ENCODE data around the gene NLRP12. TPM values are rescaled to one million over a fixed set of nuclear protein-coding genes. Genes with fewer than 3 reads are reported as not detected.
"Not testable (repeated sequence)": the region's sequence is repeated elsewhere in the genome, so short reads cannot be mapped to it uniquely, and the experiment has no call there.

NLRP12 gene
- 0.16 TPM for total RNA-seq

- DNase-seq: no peak
Observed at GRCh38 chr19:53824134-53824611, at the start of gene NLRP12. Gene NLRP12 (minus strand): TSS chr19:53824314. CDS start chr19:53824174, 140 bp downstream.

GRCh38 chr19:53872762-53873161 is 48.6 kb upstream of the NLRP12 start:
- DNase-seq: no peak

- no peak for DNase-seq
Observed at GRCh38 chr19:53871454-53871853, 47.3 kb upstream of the NLRP12 start.

- no peak for DNase-seq
Observed at GRCh38 chr19:53870485-53870844, 46.4 kb upstream of the NLRP12 start.

- not testable (repeated sequence) for DNase-seq
Observed at GRCh38 chr19:53869805-53870484, 45.8 kb upstream of the NLRP12 start.

DNA sequence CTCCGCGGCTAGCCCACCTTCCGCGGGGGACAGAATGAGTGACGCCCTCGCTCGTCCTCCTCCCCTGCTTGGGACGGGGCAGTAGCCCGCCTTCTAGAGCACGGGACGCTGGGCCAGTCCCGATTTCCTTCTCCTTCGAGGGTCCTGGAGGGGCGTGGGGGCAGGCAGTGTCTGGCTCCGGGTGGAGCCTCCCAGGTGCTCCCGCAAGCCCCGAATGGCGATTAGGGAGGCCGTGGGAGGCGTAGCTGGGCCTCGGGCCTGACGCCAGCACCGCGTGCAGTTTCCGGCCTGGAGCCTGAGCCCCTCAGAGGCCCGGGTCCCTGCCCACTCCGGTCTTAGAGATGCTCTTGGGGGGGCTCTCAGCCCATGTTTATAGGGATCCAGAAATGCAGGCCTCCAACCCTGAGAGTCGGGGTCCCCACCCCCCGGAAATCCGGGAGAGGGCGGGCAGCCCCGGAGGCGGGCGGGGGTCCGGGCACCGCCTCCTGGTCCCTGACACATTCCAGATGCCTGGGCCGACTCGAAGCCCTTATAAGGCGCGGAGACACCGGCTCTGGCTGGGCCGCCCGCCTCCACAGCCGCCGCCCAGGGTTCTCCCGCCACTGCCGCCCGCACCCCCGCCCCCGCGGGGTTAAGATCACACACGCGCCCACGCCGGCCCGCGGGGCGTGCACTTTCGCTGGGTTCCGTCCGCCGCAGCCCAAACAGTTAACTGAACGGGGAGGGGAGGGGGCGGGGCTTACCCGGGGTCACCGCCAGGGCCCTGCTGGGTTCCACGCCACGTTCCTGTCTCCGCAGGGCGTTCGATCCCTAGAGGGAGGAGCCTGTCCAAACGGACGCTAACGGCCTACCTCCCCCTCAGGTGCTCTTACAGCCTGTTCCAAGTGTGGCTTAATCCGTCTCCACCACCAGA is 45.0 kb upstream of the NLRP12 start:
- DNase-seq: peak; percentile 57

DNA sequence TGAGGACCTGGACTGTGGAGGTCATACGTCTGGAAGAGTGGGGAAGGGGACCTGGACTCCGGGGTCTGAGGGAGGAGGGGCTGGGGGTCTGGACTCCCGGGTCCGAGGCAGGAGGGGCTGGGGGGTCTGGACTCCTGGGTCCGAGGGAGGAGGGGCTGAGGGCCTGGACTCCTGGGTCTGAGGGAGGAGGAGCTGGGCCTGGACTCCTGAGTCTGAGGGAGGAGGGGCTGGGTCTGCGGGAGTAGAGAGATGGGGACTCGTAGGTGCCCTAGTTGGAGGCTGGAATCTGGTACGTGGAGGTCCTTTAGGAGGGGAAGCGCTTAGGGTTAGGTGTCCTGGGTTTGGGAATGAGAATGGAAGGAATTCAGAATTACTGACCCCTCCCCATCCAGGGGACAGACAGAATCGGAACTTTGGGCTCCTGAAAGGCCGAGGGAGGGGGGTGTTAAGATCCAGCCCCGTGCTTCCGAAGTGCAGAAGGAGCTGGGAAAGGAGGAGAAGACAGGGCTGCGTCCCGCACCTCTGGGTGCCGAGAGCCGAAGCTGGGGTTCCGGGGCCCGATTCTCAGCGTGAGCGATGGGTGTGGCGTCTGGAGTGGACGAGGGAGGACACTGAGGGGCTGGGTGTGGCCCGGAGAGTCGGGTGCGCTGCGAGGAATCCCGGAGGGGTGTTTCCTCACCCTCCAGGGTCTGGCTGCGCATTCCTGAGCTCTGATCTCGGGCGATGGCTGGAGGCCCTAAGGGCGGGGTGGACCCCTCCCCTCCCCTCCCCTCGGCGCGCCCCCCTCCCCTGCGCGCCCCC is 44.2 kb upstream of the NLRP12 start:
- no peak for DNase-seq

DNA sequence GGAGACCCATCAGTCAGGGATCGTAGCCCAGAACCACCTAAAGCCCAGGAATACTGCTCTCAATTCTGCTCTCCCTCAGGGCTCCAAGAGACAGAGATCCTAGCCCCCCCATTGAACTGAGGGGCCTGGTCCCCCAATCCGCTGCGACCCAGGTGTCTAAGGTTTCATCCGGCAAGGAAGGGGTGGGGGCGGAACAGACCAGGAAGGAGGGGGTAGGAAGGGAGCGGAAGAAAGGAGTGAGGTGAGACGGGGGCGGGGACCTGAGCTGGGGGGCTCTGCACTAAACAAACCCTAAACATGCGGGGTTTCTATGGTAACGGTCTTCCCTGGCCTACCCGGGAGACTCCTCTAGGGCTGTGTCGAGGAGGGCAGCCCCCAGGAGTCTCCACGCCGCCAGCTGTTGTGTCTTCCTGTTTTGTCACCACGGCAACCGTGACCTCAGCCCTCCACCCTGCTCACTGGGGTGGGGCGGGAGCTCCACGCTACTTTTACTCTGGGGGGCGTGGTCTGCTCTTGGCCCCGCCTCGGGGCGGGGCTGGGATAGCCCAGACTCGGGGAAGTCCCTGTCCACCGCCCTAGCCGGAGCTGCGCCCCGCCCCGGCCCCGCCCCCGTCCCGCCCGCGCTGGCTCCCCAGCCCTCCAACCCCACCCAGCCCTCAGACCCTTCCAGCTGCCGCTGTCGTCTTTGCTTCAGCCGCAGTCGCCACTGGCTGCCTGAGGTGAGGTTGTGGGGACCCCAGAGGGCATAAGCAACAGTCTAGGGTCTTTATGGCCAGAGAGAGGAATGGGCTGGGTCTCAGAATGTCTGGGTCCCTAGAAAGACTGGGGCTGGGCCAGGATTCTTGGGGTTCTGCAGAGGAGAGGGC is 43.3 kb upstream of the NLRP12 start, which contains the start of gene MYADM:
MYADM (plus strand) TSS at position 659 of the 866 bp plus-strand sequence. CDS start 5,647 bp downstream, outside the sequence.
- peak; percentile 95 for DNase-seq

- DNase-seq: no peak
Observed at GRCh38 chr19:53866865-53867224, 42.7 kb upstream of the NLRP12 start.

DNA sequence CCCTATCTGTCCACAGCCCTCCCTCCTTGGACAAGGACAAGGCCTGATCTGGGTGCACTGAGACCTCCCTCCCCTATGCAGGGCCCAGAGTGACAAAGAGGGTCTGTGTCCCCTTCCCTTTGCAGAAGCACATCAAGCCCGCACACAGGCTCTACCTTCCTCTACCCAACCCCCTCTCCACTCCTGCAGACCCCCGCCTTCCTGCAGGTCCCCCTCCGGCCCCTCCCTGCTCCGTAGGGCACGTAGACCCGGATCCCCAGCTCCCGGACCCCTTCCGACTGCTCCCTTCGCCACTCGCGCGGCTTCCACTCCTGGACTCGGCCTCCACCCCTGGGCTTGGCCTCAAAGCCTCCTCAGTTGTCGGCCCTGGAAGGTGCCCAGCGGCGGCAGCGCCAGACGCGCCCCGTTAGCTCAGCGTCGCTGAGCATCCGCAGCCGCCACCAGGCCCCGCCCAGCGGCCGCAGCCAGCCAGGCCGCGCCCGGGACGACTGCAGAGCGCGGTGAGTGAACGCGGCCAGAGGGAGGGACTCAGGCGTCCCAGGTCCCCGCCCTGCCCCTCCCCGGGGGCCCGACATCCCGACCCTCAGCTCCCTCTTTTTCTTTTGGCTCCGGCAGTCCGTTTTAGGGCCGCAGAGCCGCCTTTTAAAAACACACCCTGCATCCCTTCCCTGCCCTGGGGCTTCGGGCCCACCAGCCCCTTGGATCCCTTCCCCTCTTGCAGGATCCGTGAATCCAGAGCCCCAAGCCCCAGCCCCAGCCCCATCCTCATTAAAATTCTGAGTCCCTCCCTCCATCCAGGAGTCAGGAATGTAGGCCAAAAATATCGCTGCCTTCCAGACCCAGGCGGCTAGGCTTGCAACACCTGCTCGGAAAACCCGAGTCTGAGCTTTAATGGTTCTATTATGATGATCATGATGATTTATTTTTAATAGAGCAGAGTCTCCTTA is 42.1 kb upstream of the NLRP12 start:
- DNase-seq: peak; percentile 72

- DNase-seq: no peak
Observed at GRCh38 chr19:53865523-53865917, 41.4 kb upstream of the NLRP12 start.

- DNase-seq: peak; percentile 25
Observed at GRCh38 chr19:53864308-53864836, 40.3 kb upstream of the NLRP12 start.

- no peak for DNase-seq
Observed at GRCh38 chr19:53853707-53854106, 29.6 kb upstream of the NLRP12 start.

DNA sequence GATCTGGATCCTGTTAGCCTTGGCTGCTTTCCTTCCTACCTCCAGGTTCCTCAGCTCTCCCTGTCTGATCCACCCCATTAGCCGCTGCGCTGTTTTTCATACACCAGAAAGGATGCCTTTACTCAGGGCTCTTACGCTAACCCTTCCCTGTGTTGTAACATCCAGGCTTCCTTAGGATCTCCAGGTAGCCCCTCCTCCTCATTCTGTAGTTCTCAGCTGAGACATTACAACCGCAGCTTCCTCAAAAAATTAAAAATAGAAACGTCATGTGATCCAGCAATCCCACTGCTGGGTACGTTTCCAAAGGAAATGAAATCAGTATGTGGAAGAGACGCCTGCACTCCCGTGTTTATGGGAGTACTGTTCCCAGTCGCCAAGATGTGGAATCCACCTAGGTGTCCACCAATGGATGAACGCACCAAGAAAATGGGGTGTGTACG is 25.1 kb upstream of the NLRP12 start:
- no peak for DNase-seq

DNA sequence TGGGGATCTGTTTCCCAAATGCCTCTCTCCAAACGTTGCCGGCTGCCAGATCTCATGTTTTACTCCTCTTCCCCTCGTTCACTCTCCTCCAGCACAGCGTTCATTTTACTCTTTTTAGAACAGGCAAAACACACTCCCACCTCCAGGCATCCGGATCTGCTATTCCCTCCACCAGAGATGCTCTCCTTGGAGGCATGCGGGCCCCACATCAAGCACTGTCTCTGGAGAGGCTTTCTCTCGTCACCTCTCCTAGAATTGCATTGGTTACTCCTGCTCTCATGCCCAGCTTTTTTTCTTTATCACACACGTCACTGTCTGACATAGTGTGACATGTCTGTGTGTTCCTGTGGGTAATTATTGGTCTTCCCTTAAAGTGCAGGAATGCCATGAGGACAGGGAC is 23.4 kb upstream of the NLRP12 start:
- DNase-seq: no peak

DNA sequence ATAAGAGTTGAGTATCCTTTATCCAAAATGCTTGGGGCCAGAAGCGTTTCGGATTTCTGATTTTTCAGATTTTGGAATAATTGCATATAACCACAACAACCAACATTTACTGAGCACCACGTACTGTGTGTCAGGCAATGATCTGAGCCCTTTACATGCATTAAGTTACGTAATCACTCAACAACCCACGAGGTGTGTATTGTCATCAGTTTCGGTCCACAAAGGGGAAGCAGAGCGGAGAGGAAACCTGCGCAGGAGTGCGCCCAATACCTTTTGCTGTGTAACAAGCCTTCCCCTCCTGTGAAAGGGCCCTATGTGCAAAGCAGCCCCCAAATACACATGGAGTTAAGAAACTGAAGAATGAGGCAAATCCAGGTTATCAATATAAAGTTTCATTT is 20.7 kb upstream of the NLRP12 start:
- DNase-seq: no peak

- DNase-seq: not testable (repeated sequence)
Observed at GRCh38 chr19:53840914-53841313, 16.8 kb upstream of the NLRP12 start.

- DNase-seq: not testable (repeated sequence)
Observed at GRCh38 chr19:53840241-53840640, 16.1 kb upstream of the NLRP12 start.

DNA sequence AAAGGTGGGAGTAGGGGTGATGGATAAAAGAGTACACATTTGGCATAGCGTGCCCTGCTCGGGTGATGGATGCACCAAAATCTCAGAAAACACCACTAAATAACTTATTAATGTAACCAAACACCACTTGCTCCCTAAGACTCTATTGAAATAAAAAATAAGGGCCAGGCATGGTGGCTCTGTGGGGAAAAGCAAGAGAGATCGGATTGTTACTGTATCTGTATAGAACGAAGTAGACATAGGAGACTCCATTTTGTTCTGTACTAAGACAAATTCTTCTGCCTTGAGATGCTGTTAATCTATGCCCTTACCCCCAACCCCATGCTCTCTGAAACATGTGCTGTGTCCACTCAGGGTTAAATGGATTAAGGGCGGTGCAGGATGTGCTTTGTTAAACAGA is 14.3 kb upstream of the NLRP12 start:
- not testable (repeated sequence) for DNase-seq

GRCh38 chr19:53832861-53833260 is 8.7 kb upstream of the NLRP12 start:
- DNase-seq: not testable (repeated sequence)

All from occipital lobe (tissue), 2 donors.